ENCODE data around the gene GSTCD. TPM values are rescaled to one million over a fixed set of nuclear protein-coding genes. Genes with fewer than 3 reads are reported as not detected.
A peak's percentile ranks its signal among the peaks of the same experiment; 100 is the strongest.

Gene GSTCD
- total RNA-seq, 1 experiment from 2014 or later, result 17.9 TPM

DNA sequence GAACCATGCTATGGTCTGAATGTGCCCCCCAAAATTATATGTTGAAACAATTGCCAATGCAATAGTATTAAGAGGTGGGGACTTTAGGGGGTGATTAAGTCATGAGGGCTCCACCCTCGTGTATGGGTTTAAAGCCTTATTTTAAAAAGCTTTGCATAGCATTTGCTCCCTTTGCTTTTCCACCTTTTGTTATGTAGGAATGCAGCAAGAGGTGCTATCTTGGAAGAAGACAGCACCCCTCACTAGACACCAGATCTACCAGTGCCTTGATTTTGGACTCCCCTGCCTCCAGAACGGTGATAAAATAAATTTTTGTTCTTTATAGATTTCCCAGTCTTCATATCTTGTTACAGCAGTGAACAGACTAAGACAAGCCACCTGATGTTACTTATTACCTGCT, 163.4 kb downstream of the GSTCD start:
- no peak overlapping the region for H2AK5ac ChIP-seq (ENCODE audit: insufficient read length, low read length)
- H3K4me3 Mint-ChIP-seq, result no peak overlapping the region

More for the DNA sequence above, 163.4 kb downstream of the GSTCD start:
- Histone ChIP-seq H3K79me2 (ENCODE audit: insufficient read depth, low read length) (no peaks in the 10 kb centered on the region), H3K4ac (ENCODE audit: low read depth, low read length) (no peak overlapping the region), H3K9me3 (ENCODE audit: control insufficient read depth, low read depth, low read length) (no peaks in the 10 kb centered on the region), H4K91ac (ENCODE audit: insufficient read length, low read depth, low read length) (no peak overlapping the region), H3K56ac (ENCODE audit: insufficient read length, low read depth, low read length) (no peak overlapping the region), H3K23ac (ENCODE audit: insufficient read length, low read depth, low read length) (no peak overlapping the region), H3T11ph (ENCODE audit: low read length) (no peak overlapping the region), H2BK12ac (ENCODE audit: insufficient read length, low read depth, low read length) (no peak overlapping the region), H2AFZ (ENCODE audit: low read length) (no peak overlapping the region), H2BK15ac (ENCODE audit: low read depth, low read length) (no peak overlapping the region), H3K18ac (ENCODE audit: insufficient read length, low read depth, low read length) (no peak overlapping the region), H2BK5ac (ENCODE audit: insufficient read length, low read length) (no peak overlapping the region), H2BK120ac (ENCODE audit: low read depth, low read length, poor library complexity, severe bottlenecking) (no peak overlapping the region), H4K20me1 (ENCODE audit: control insufficient read depth, insufficient read depth, insufficient read length) (no peaks in the 10 kb centered on the region), H3K4me2 (ENCODE audit: insufficient read depth, insufficient read length, low read length) (no peak overlapping the region), H4K8ac (replicated peaks; ENCODE audit: insufficient read length, low read depth, low read length) (no peak overlapping the region), H3K27me3 (ENCODE audit: insufficient read depth, low read length) (no peaks in the 10 kb centered on the region), H3K14ac (ENCODE audit: insufficient read depth, low read length) (no peak overlapping the region), H3K79me1 (ENCODE audit: insufficient read depth, low read depth, low read length, poor library complexity, severe bottlenecking) (no peaks in the 10 kb centered on the region), H2BK20ac (ENCODE audit: low read depth, low read length, poor library complexity, severe bottlenecking) (no peak overlapping the region), H3K23me2 (ENCODE audit: insufficient read length, low read depth, low read length, poor library complexity, severe bottlenecking) (no peaks in the 10 kb centered on the region), H3K9ac (ENCODE audit: extremely low read depth, insufficient read length, low read length) (no peak overlapping the region), H3K27ac (ENCODE audit: insufficient read length, low read depth, low read length) (no peak overlapping the region), H3K4me1 (ENCODE audit: insufficient read depth, low read length) (no peaks in the 10 kb centered on the region), H4K5ac (ENCODE audit: insufficient read length, low read depth, low read length) (no peak overlapping the region)
- DNase-seq, result no peak
- no peak for TF ChIP-seq CTCF (conservative IDR thresholded peaks at IDR 0.05)
- peak overlapping the region in 1 of 3 experiments; percentile 25; a peak in 1 of 7 replicates for H3K27ac Mint-ChIP-seq
- H3K9me3 Mint-ChIP-seq, result no peaks in the 10 kb centered on the region
- H3K4me1 Mint-ChIP-seq, result peaks cover 12 to 14% of the 10 kb centered on the region in 2 experiments
- no CpG with 5 or more reads among the region's 2 CpGs for whole genome bisulfite sequencing (ENCODE audit: extremely low coverage, insufficient read length, low lambda C conversion rate)
- no peaks in the 10 kb centered on the region for H3K27me3 Mint-ChIP-seq (ENCODE audit: low read depth)
- no peaks in the 10 kb centered on the region for H3K36me3 Mint-ChIP-seq (ENCODE audit: insufficient read depth in 1 of 3, low read depth in 3 of 3)
